SK-N-SH (cell line): ENCODE data around the gene MVP. TPM values are rescaled to one million over a fixed set of nuclear protein-coding genes. Genes with fewer than 3 reads are reported as not detected.

Experiments
- CTCF ChIA-PET: fragments of 300-600, 350-600 bp; formaldehyde crosslinking; extraction: SDS; loops from one replicate; lab custom pipeline; 2021; lab: Yijun Ruan, JAX
- POLR2A ChIA-PET: fragments of 350-600 bp; sonication (Branson Sonifier 250); formaldehyde crosslinking; extraction: SDS; loops from one replicate; lab custom pipeline; 2020; ENCODE audit warnings: antibody characterized with exemption, inconsistent platforms; lab: Yijun Ruan, JAX
- DNase-seq: peaks from one replicate; pipeline ENCODE4 v3.0.0; 2012
- H2AFZ ChIP-seq: fragments of 200-600 bp; sonication (generic); 2 replicates; pipeline ENCODE4 v1.8.1; 2016; ENCODE audit warnings: antibody characterized with exemption, mild to moderate bottlenecking, low read depth
- H3F3A ChIP-seq: fragments of 200-600 bp; sonication (generic); replicated peaks from 2 replicates; pipeline ENCODE3; 2016; ENCODE audit warnings: antibody characterized with exemption, mild to moderate bottlenecking; ENCODE audit not compliant: insufficient read depth
- H3K27ac ChIP-seq, 2 experiments: fragments of 200-500 bp in 1 of 2; fragments of 200-600 bp in 1 of 2; sonication (Bioruptor generic) in 1 of 2; sonication (generic), shearing (Covaris generic) in 1 of 2; 2 replicates each; pipeline versions ENCODE4 v1.5.1 to v1.6.1; 2014 to 2016; ENCODE audit warnings: low read depth in 2 of 2, inconsistent platforms in 1 of 2, low read length in 1 of 2, mild to moderate bottlenecking in 1 of 2, mixed read lengths in 1 of 2
- H3K27me3 ChIP-seq: fragments of 200-600 bp; sonication (generic), shearing (Covaris generic); 2 replicates; pipeline ENCODE4 v1.6.1; 2016; ENCODE audit warnings: mixed run types; ENCODE audit not compliant: insufficient read depth
- H3K36me3 ChIP-seq, 2 experiments: fragments of 200-500 bp in 1 of 2; fragments of 200-600 bp in 1 of 2; sonication (Bioruptor generic) in 1 of 2; sonication (generic) in 1 of 2; replicated peaks in 1 of 2; 2 replicates each; pipeline versions ENCODE3 to v1.5.1; 2014 to 2016; ENCODE audit warnings: low read length in 1 of 2, mild to moderate bottlenecking in 1 of 2; ENCODE audit not compliant: insufficient read depth in 2 of 2, control insufficient read depth in 1 of 2
- H3K4me1 ChIP-seq, 2 experiments: fragments of 200-500 bp in 1 of 2; fragments of 200-600 bp in 1 of 2; sonication (Bioruptor generic) in 1 of 2; sonication (generic), shearing (Covaris generic) in 1 of 2; 2 replicates each; pipeline versions ENCODE4 v1.5.1 to v1.6.1; 2014 to 2016; ENCODE audit warnings: low read depth in 1 of 2, low read length in 1 of 2, mixed run types in 1 of 2; ENCODE audit not compliant: insufficient read depth in 2 of 2, control insufficient read depth in 1 of 2
- H3K4me2 ChIP-seq: fragments of 200-600 bp; sonication (generic), shearing (Covaris generic); 2 replicates; pipeline ENCODE4 v1.6.1; 2017; ENCODE audit warnings: mixed run types
- H3K4me3 ChIP-seq, 2 experiments: fragments of 200-500 bp in 1 of 2; fragments of 200-600 bp in 1 of 2; sonication (Bioruptor generic) in 1 of 2; sonication (generic), shearing (Covaris generic) in 1 of 2; 2 replicates each; pipeline versions ENCODE4 v1.5.1 to v1.8.1; 2014 to 2016; ENCODE audit warnings: low read depth in 2 of 2, inconsistent platforms in 1 of 2, low read length in 1 of 2, mild to moderate bottlenecking in 1 of 2, mixed read lengths in 1 of 2, moderate library complexity in 1 of 2
- H3K79me2 ChIP-seq: fragments of 200-600 bp; sonication (generic); 2 replicates; pipeline ENCODE4 v1.8.1; 2017; ENCODE audit warnings: mild to moderate bottlenecking; ENCODE audit not compliant: insufficient read depth
- H3K9ac ChIP-seq: fragments of 200-600 bp; sonication (generic); 2 replicates; pipeline ENCODE4 v1.6.1; 2017; ENCODE audit warnings: mixed run types
- H3K9me2 ChIP-seq: fragments of 200-600 bp; sonication (generic); 2 replicates; pipeline ENCODE4 v1.6.1; 2017; ENCODE audit warnings: mixed run types
- H3K9me3 ChIP-seq: fragments of 200-600 bp; sonication (generic); 2 replicates; pipeline ENCODE4 v1.6.1; 2017; ENCODE audit warnings: mixed run types, mild to moderate bottlenecking, moderate library complexity
- H4K20me1 ChIP-seq: fragments of 200-600 bp; sonication (generic); 2 replicates; pipeline ENCODE4 v1.6.1; 2017; ENCODE audit warnings: mild to moderate bottlenecking, mixed run types; ENCODE audit not compliant: insufficient read depth
- EZH2phosphoT487 ChIP-seq: fragments of 200-600 bp; sonication (generic); IDR thresholded peaks from 2 replicates; pipeline ENCODE4 v1.6.1; 2017; ENCODE audit warnings: low read depth, mixed run types, mild to moderate bottlenecking, antibody characterized with exemption, moderate library complexity, borderline replicate concordance
- MEF2A ChIP-seq: IDR thresholded peaks from 2 replicates; pipeline ENCODE4 v1.4.0; 2012; ENCODE audit warnings: low read depth, borderline replicate concordance
- RXRA ChIP-seq: IDR thresholded peaks from 2 replicates; pipeline ENCODE4 v1.4.0; 2012; ENCODE audit warnings: low read depth, mild to moderate bottlenecking, borderline replicate concordance
- SIN3A ChIP-seq: IDR thresholded peaks from 2 replicates; pipeline ENCODE4 v1.6.1; 2012; ENCODE audit warnings: low read depth, mild to moderate bottlenecking, low read length, moderate library complexity, borderline replicate concordance
- SMC3 ChIP-seq: IDR thresholded peaks from 2 replicates; pipeline ENCODE4 v1.6.1; 2012; ENCODE audit warnings: low read depth, low read length, improper control_type of control experiment
- TAF1 ChIP-seq: IDR thresholded peaks from 2 replicates; pipeline ENCODE4 v1.6.1; 2012; ENCODE audit warnings: low read depth, mild to moderate bottlenecking, low read length, moderate library complexity, borderline replicate concordance
- TEAD4 ChIP-seq: IDR thresholded peaks from 2 replicates; pipeline ENCODE4 v1.4.0; 2012; ENCODE audit warnings: mild to moderate bottlenecking, borderline replicate concordance; ENCODE audit not compliant: insufficient read depth
- USF1 ChIP-seq: IDR thresholded peaks from 2 replicates; pipeline ENCODE4 v1.4.0; 2012; ENCODE audit warnings: low read depth, borderline replicate concordance
- YY1 ChIP-seq: IDR thresholded peaks from 2 replicates; pipeline ENCODE4 v1.4.0; 2012; ENCODE audit warnings: low read depth, mild to moderate bottlenecking
- WGBS: methylation state at CpG from one replicate; pipeline ENCODE4 v1.1.6; 2017; ENCODE audit warnings: low lambda C conversion rate; 5-methylcytosine and 5-hydroxymethylcytosine counted together
- polyA plus RNA-seq, 3 experiments: library from polyadenylated mRNA; depleted of rRNA; stranded (reverse); fragments of >200 nt; gene quantifications; 2 replicates each; pipeline ENCODE4 v1.2.3, GENCODE V29; 2012
- TF ChIP-seq, protein P1 (sequence below): IDR thresholded peaks from 2 replicates; pipeline ENCODE4 v1.6.1; 2012; ENCODE audit warnings: mild to moderate bottlenecking, low read depth, low read length, moderate library complexity

The MVP gene
- polyA plus RNA-seq, 1 of the 3 experiments (the other 2 are of a cell fraction): 222 TPM

GRCh38 chr16:29875206-29875605 is 54.9 kb downstream of the MVP start:
- Histone ChIP-seq H3K9ac (no peak overlapping the region), H3K9me3 (no peaks in the 10 kb centered on the region), H3K79me2 (no peaks in the 10 kb centered on the region), H3K36me3 (no peaks in the 10 kb centered on the region), H3K9me2 (no peaks in the 10 kb centered on the region), H3K4me1 (no peaks in the 10 kb centered on the region), H2AFZ (no peak overlapping the region), H3K27me3 (no peaks in the 10 kb centered on the region), H3F3A (no peaks in the 10 kb centered on the region), H3K4me2 (no peak overlapping the region), H3K27ac (no peak overlapping the region), H3K4me3 (no peak overlapping the region), H4K20me1 (no peaks in the 10 kb centered on the region)
- no peak for DNase-seq
- 96% methylated on average over 4 of the region's 6 CpGs for WGBS
- CTCF ChIA-PET: no interaction called here
- no peak for TF ChIP-seq TEAD4
- TF ChIP-seq USF1: no peak
- TF ChIP-seq YY1: no peak
- no peak for TF ChIP-seq RXRA
- no peak for TF ChIP-seq SMC3
- TF ChIP-seq MEF2A: no peak
- TF ChIP-seq EZH2phosphoT487: no peak
- TF ChIP-seq SIN3A: no peak
- POLR2A ChIA-PET: no interaction called here

DNA sequence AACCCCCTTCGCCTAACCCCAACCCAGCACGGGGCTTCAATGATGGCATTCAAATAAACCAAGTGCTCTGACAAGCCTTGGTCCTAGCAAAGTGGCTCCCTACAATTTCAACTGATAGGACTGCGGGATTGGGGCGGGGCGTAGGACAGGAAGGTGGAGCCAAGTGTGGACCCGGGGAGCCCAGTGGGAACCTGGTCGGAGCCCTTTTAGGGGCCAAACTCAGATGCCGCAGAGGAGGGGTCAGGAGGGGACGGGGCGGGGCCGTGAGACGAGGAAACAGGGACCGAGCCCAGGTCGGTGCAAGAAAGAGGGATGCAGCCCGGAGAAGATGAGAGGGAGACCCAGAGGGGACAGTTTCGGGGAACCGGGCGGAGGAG is 55.9 kb downstream of the MVP start:
- WGBS: 79% methylated on average over 16 of the region's 18 CpGs
- no peaks in the 10 kb centered on the region for H4K20me1 ChIP-seq
- H3K4me1 ChIP-seq: no peaks in the 10 kb centered on the region
- no peak overlapping the region for H3K4me3 ChIP-seq
- no peak overlapping the region for H3K9ac ChIP-seq
- ChIA-PET POLR2A (no interaction called here), CTCF (no interaction called here)
- no peaks in the 10 kb centered on the region for H3K9me3 ChIP-seq
- no peaks in the 10 kb centered on the region for H3F3A ChIP-seq
- no peaks in the 10 kb centered on the region for H3K36me3 ChIP-seq
- no peak overlapping the region for H3K27ac ChIP-seq
- no peak for DNase-seq
- no peaks in the 10 kb centered on the region for H3K9me2 ChIP-seq
- no peak overlapping the region for H2AFZ ChIP-seq
- no peaks in the 10 kb centered on the region for H3K79me2 ChIP-seq
- no peak for TF ChIP-seq TAF1
- TF ChIP-seq, protein P1, sequence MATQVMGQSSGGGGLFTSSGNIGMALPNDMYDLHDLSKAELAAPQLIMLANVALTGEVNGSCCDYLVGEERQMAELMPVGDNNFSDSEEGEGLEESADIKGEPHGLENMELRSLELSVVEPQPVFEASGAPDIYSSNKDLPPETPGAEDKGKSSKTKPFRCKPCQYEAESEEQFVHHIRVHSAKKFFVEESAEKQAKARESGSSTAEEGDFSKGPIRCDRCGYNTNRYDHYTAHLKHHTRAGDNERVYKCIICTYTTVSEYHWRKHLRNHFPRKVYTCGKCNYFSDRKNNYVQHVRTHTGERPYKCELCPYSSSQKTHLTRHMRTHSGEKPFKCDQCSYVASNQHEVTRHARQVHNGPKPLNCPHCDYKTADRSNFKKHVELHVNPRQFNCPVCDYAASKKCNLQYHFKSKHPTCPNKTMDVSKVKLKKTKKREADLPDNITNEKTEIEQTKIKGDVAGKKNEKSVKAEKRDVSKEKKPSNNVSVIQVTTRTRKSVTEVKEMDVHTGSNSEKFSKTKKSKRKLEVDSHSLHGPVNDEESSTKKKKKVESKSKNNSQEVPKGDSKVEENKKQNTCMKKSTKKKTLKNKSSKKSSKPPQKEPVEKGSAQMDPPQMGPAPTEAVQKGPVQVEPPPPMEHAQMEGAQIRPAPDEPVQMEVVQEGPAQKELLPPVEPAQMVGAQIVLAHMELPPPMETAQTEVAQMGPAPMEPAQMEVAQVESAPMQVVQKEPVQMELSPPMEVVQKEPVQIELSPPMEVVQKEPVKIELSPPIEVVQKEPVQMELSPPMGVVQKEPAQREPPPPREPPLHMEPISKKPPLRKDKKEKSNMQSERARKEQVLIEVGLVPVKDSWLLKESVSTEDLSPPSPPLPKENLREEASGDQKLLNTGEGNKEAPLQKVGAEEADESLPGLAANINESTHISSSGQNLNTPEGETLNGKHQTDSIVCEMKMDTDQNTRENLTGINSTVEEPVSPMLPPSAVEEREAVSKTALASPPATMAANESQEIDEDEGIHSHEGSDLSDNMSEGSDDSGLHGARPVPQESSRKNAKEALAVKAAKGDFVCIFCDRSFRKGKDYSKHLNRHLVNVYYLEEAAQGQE: no peak
- TF ChIP-seq, all 33 proteins: peak for 0
- Histone ChIP-seq H3K27me3 (no peaks in the 10 kb centered on the region), H3K4me2 (no peak overlapping the region)
